Endodermal cell (in vitro differentiated cells): ENCODE results near the gene POC1A. TPM values are rescaled to one million over a fixed set of nuclear protein-coding genes. Genes with fewer than 3 reads are reported as not detected.

Experiments used
- DNase-seq: peaks from one replicate; pipeline ENCODE4 v3.0.0-alpha.2; 2017
- H3K27ac ChIP-seq: 2 replicates; pipeline ENCODE4 v1.5.1; 2013; ENCODE audit warnings: mild to moderate bottlenecking, low read depth, low read length, moderate library complexity
- H3K27me3 ChIP-seq: 2 replicates; pipeline ENCODE4 v1.6.1; 2013; ENCODE audit warnings: mild to moderate bottlenecking, low read length, moderate library complexity; ENCODE audit not compliant: insufficient read depth, control insufficient read depth, poor library complexity, severe bottlenecking
- H3K36me3 ChIP-seq: 2 replicates; pipeline ENCODE4 v1.7.0; 2013; ENCODE audit warnings: mild to moderate bottlenecking, low read length, moderate library complexity; ENCODE audit not compliant: control insufficient read depth, insufficient read depth
- H3K4me1 ChIP-seq: one replicate; pipeline ENCODE4 v1.7.0; 2013; ENCODE audit warnings: low read length; ENCODE audit not compliant: control insufficient read depth, insufficient read depth
- H3K4me3 ChIP-seq: 2 replicates; pipeline ENCODE4 v1.5.1; 2013; ENCODE audit warnings: mild to moderate bottlenecking, low read length, moderate library complexity
- H3K9ac ChIP-seq: 2 replicates; pipeline ENCODE4 v1.6.1; 2013; ENCODE audit warnings: mild to moderate bottlenecking, low read length, moderate library complexity; ENCODE audit not compliant: poor library complexity, severe bottlenecking; ENCODE audit errors: extremely low read depth
- H3K9me3 ChIP-seq: 2 replicates; pipeline ENCODE4 v1.6.1; 2013; ENCODE audit warnings: mild to moderate bottlenecking, low read length, moderate library complexity; ENCODE audit not compliant: control insufficient read depth
- H3K27ac Mint-ChIP-seq: 2 replicates; pipeline ENCODE4 v1.8.0; 2020; ENCODE audit warnings: mixed read lengths
- H3K27me3 Mint-ChIP-seq: 2 replicates; pipeline ENCODE4 v1.8.0; 2021; ENCODE audit warnings: mild to moderate bottlenecking, mixed read lengths; ENCODE audit not compliant: insufficient read depth
- H3K36me3 Mint-ChIP-seq: 2 replicates; pipeline ENCODE4 v1.8.0; 2020; ENCODE audit warnings: low read depth, mixed read lengths
- H3K4me1 Mint-ChIP-seq: 2 replicates; pipeline ENCODE4 v1.8.0; 2020; ENCODE audit warnings: mixed read lengths
- H3K4me3 Mint-ChIP-seq: 2 replicates; pipeline ENCODE4 v1.8.0; 2020; ENCODE audit warnings: mild to moderate bottlenecking, moderate library complexity, mixed read lengths
- H3K9me3 Mint-ChIP-seq: 2 replicates; pipeline ENCODE4 v1.8.0; 2020; ENCODE audit warnings: mild to moderate bottlenecking, mixed read lengths
- WGBS, 2 experiments: methylation state at CpG; one replicate each; pipeline versions ENCODE4 v1.1.5 to v1.1.7; 2013; ENCODE audit warnings: missing lambda C conversion rate in 2 of 2, mixed read lengths in 1 of 2; ENCODE audit not compliant: insufficient coverage in 1 of 2, insufficient read length in 1 of 2; 5-methylcytosine and 5-hydroxymethylcytosine counted together
- total RNA-seq, 2 donors: library from RNA; stranded (reverse); fragmentation: NEBNext Ultra II Directional in 1 of 2; extraction: Animal tissue kit (Norgen Biotek cat#: 25700) in 1 of 2; gene quantifications; 2 replicates in 1 of 2; 3 replicates in 1 of 2; pipeline ENCODE4 v1.2.1, GENCODE V29; 2021
- TF ChIP-seq, protein P1 (sequence below): fragments of 200-600 bp; sonication (generic); conservative IDR thresholded peaks from 2 replicates; pipeline ENCODE4 v1.5.0; 2021; ENCODE audit warnings: antibody characterized with exemption, mild to moderate bottlenecking

POC1A gene
- total RNA-seq, 2 donors from 2014 or later: 19.7 to 24.0 TPM

GRCh38 chr3:52065264-52065756, 88.9 kb downstream of the POC1A start:
- Histone ChIP-seq H3K36me3 (no peaks in the 10 kb centered on the region), H3K9me3 (no peaks in the 10 kb centered on the region), H3K27me3 (no peaks in the 10 kb centered on the region), H3K9ac (no peak overlapping the region), H3K4me1 (no peaks in the 10 kb centered on the region), H3K4me3 (no peak overlapping the region), H3K27ac (no peak overlapping the region)
- Mint-ChIP-seq H3K27me3 (peaks cover 11% of the 10 kb centered on the region), H3K4me1 (no peaks in the 10 kb centered on the region), H3K36me3 (no peaks in the 10 kb centered on the region), H3K4me3 (no peak overlapping the region), H3K27ac (no peak overlapping the region), H3K9me3 (no peaks in the 10 kb centered on the region)
- TF ChIP-seq, protein P1, sequence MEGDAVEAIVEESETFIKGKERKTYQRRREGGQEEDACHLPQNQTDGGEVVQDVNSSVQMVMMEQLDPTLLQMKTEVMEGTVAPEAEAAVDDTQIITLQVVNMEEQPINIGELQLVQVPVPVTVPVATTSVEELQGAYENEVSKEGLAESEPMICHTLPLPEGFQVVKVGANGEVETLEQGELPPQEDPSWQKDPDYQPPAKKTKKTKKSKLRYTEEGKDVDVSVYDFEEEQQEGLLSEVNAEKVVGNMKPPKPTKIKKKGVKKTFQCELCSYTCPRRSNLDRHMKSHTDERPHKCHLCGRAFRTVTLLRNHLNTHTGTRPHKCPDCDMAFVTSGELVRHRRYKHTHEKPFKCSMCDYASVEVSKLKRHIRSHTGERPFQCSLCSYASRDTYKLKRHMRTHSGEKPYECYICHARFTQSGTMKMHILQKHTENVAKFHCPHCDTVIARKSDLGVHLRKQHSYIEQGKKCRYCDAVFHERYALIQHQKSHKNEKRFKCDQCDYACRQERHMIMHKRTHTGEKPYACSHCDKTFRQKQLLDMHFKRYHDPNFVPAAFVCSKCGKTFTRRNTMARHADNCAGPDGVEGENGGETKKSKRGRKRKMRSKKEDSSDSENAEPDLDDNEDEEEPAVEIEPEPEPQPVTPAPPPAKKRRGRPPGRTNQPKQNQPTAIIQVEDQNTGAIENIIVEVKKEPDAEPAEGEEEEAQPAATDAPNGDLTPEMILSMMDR: no peak
- no peak for DNase-seq
- WGBS, 2 experiments: 86 to 87% methylated on average over 11 to 12 of the region's 12 CpGs

- H3K36me3 Mint-ChIP-seq: no peaks in the 10 kb centered on the region
- WGBS, 2 experiments: 82 to 87% methylated on average over 2 to 8 of the region's 8 CpGs
- no peak for DNase-seq
Measured at GRCh38 chr3:52064561-52064960, 89.7 kb downstream of the POC1A start.

DNA sequence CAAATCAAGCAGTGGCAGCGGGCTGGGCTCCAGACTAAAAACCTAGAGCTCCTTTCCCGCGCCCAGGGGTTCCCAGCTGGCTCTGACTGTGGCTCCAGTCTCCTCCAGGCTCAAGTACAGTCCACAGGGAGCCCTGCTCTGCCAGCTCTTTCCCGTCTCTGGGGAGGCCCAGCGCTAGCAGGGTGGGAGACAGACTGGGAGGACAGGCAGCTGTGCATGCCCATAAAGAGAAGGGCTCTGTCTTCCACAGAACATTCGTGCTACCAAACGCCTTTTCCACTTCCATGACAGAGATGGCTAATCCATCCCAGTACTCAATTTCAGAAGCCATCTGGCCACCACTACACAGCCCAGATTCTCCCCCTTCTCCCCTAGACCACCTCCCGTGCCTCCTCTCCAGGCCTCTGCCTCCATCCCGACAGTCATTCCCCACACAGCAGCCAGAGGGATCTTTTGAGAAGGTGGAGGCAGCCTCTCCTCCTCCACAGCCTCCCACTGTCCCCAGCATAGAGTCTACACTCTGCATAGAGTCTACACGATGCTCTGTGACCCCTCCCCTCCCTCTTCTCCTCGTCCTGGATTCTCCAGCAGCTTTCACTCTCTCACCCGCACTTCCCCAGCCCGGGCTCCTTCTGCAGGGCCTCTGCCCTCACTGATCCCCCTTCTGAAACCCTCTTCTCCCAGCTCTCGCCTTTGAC, 91.0 kb downstream of the POC1A start:
- Histone ChIP-seq H3K27ac (no peak overlapping the region), H3K27me3 (peaks cover 6% of the 10 kb centered on the region), H3K9me3 (no peaks in the 10 kb centered on the region), H3K4me1 (no peaks in the 10 kb centered on the region), H3K9ac (no peak overlapping the region), H3K4me3 (no peak overlapping the region), H3K36me3 (no peaks in the 10 kb centered on the region)
- DNase-seq: no peak
- Mint-ChIP-seq H3K4me1 (no peaks in the 10 kb centered on the region), H3K4me3 (no peak overlapping the region), H3K27ac (no peak overlapping the region), H3K36me3 (no peaks in the 10 kb centered on the region), H3K27me3 (peaks cover 24% of the 10 kb centered on the region), H3K9me3 (no peaks in the 10 kb centered on the region)
- 82 to 100% methylated on average over 7 to 14 of the region's 14 CpGs for WGBS, 2 experiments
- TF ChIP-seq, protein P1: no peak

More at GRCh38 chr3:52064561-52064960, 89.7 kb downstream of the POC1A start:
- Mint-ChIP-seq H3K4me3 (no peak overlapping the region), H3K27me3 (peaks cover 15% of the 10 kb centered on the region), H3K4me1 (no peaks in the 10 kb centered on the region), H3K9me3 (no peaks in the 10 kb centered on the region), H3K27ac (no peak overlapping the region)
- Histone ChIP-seq H3K27ac (no peak overlapping the region), H3K9ac (no peak overlapping the region), H3K9me3 (no peaks in the 10 kb centered on the region), H3K27me3 (no peaks in the 10 kb centered on the region), H3K4me3 (no peak overlapping the region), H3K36me3 (no peaks in the 10 kb centered on the region), H3K4me1 (no peaks in the 10 kb centered on the region)
- TF ChIP-seq, protein P1: no peak
